ENCODE results near the gene VAV1. TPM values are rescaled to one million over a fixed set of nuclear protein-coding genes. Genes with fewer than 3 reads are reported as not detected.

Gene VAV1
- total and polyA plus RNA-seq, 7 donors: 0.20 to 1.8 (median 1.1) TPM

GRCh38 chr19:6779206-6779605 is 6.7 kb downstream of the VAV1 start:
- H3K9me3 ChIP-seq: no peaks in the 10 kb centered on the region
- H3K27ac ChIP-seq: no peak overlapping the region
- 74 to 79% (median 75%) methylated on average over 4 of the region's 4 CpGs for WGBS, 3 donors
- no peaks in the 10 kb centered on the region for H3K36me3 ChIP-seq (ENCODE audit: insufficient read depth in 1 of 2, low read depth in 1 of 2)
- no peak for DNase-seq
- peaks cover 0 to 3% (median 0%) of the 10 kb centered on the region in 3 donors for H3K27me3 ChIP-seq (ENCODE audit: insufficient read depth in 3 of 3, low read length in 2 of 3)
- no peak overlapping the region for H3K4me3 ChIP-seq
- intact Hi-C loops (cut with DNase I): no loop called here
- TF ChIP-seq CTCF (IDR thresholded peaks at IDR 0.05): no peak
- H3K4me1 ChIP-seq: no peaks in the 10 kb centered on the region
- no peak for ATAC-seq

GRCh38 chr19:6787393-6787792 is 14.9 kb downstream of the VAV1 start:
- Histone ChIP-seq H3K4me1 (no peaks in the 10 kb centered on the region), H3K36me3 (ENCODE audit: insufficient read depth in 1 of 2, low read depth in 1 of 2) (no peaks in the 10 kb centered on the region), H3K4me3 (no peak overlapping the region), H3K27ac (no peak overlapping the region), H3K9me3 (no peaks in the 10 kb centered on the region), H3K27me3 (ENCODE audit: insufficient read depth in 3 of 3, low read length in 2 of 3) (peaks cover 0 to 2% (median 0%) of the 10 kb centered on the region in 3 donors)
- no peak for TF ChIP-seq CTCF (IDR thresholded peaks at IDR 0.05)
- intact Hi-C loops (cut with DNase I): no loop called here
- no peak for ATAC-seq
- no peak for DNase-seq
- WGBS, 3 donors: 83 to 92% (median 91%) methylated on average over 4 of the region's 4 CpGs

- ATAC-seq (no peak), DNase-seq (no peak)
- WGBS, 3 donors: 74 to 77% (median 75%) methylated on average over 3 to 4 of the region's 4 CpGs
- Histone ChIP-seq H3K36me3 (ENCODE audit: insufficient read depth in 1 of 2, low read depth in 1 of 2) (no peaks in the 10 kb centered on the region), H3K27ac (no peak overlapping the region), H3K4me3 (no peak overlapping the region), H3K9me3 (peaks cover 2% of the 10 kb centered on the region), H3K4me1 (no peaks in the 10 kb centered on the region), H3K27me3 (ENCODE audit: insufficient read depth in 3 of 3, low read length in 2 of 3) (no peaks in the 10 kb centered on the region)
- no peak for TF ChIP-seq CTCF (IDR thresholded peaks at IDR 0.05)
- intact Hi-C loops (cut with DNase I): no loop called here
Measured at GRCh38 chr19:6788896-6789295, 16.4 kb downstream of the VAV1 start.

GRCh38 chr19:6790194-6791128 is 18.0 kb downstream of the VAV1 start:
- no peaks in the 10 kb centered on the region for H3K27me3 ChIP-seq (ENCODE audit: insufficient read depth in 3 of 3, low read length in 2 of 3)
- H3K4me3 ChIP-seq: no peak overlapping the region
- intact Hi-C loops (cut with DNase I): no loop called here
- no peaks in the 10 kb centered on the region for H3K36me3 ChIP-seq (ENCODE audit: insufficient read depth in 1 of 2, low read depth in 1 of 2)
- WGBS, 3 donors: 40 to 48% (median 46%) methylated on average over 5 of the region's 5 CpGs
- H3K27ac ChIP-seq: no peak overlapping the region
- H3K9me3 ChIP-seq: peaks cover 15% of the 10 kb centered on the region
- H3K4me1 ChIP-seq: no peaks in the 10 kb centered on the region
- DNase-seq: no peak
- no peak for ATAC-seq
- no peak for TF ChIP-seq CTCF (IDR thresholded peaks at IDR 0.05)

Data from psoas muscle (tissue), 8 donors.